Peyer's patch (tissue), 4 donors: ENCODE results near the gene PSEN1.

ENCODE experiments used
- POLR2A ChIP-seq, 2 donors: fragments of 450-650 bp; IDR thresholded peaks; one replicate each; pipeline ENCODE4 v1.5.1; 2017; ENCODE audit warnings: antibody characterized with exemption in 2 of 2, mild to moderate bottlenecking in 2 of 2, moderate library complexity in 2 of 2
- TF ChIP-seq, protein P1 (sequence below), 6 experiments: fragments of 450-650 bp in 4 of 6; fragments of 200-600 bp in 2 of 6; sonication (generic) in 1 of 6; IDR thresholded peaks; one replicate each; pipeline ENCODE4 v1.5.1; 2017 to 2019; ENCODE audit warnings: antibody characterized with exemption in 6 of 6, mild to moderate bottlenecking in 3 of 6, moderate library complexity in 1 of 6

DNA sequence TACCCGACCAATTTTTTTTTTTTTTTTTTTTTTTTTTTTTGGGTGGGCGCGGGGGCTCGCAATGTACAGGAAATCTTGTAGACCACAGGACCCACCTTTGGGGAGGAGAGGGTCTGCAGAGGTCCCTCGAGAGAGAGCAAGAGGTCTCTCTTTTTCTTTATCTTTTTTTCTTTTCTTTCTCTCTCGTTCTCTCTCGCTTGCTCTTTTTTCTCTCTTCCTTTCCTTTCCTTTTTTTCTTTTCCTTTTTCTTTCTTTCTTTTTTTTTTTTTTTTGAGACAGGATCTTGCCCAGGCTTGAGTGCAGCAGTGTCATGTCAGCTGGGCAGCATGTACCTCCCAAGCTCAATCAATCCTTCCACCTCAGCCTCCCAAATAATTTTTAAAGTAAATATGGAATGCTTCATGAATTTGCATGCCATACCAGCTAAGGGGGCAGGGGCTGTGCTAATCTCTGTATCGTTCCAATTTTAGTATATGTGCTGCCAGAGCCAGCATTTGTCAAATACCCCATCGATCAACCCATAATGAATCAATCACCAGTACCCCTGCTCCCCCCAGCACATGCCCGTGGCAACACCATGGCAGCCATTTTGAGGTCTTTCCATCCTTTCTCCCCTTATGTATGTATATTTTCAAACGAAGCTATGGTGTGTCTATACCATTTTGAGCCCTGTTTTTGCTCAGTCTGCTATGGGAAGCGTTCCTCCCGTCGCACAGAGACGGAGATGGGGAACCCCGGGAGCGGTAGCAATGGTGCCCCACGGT lies 110.3 kb downstream of the PSEN1 start:
- TF ChIP-seq, protein P1, sequence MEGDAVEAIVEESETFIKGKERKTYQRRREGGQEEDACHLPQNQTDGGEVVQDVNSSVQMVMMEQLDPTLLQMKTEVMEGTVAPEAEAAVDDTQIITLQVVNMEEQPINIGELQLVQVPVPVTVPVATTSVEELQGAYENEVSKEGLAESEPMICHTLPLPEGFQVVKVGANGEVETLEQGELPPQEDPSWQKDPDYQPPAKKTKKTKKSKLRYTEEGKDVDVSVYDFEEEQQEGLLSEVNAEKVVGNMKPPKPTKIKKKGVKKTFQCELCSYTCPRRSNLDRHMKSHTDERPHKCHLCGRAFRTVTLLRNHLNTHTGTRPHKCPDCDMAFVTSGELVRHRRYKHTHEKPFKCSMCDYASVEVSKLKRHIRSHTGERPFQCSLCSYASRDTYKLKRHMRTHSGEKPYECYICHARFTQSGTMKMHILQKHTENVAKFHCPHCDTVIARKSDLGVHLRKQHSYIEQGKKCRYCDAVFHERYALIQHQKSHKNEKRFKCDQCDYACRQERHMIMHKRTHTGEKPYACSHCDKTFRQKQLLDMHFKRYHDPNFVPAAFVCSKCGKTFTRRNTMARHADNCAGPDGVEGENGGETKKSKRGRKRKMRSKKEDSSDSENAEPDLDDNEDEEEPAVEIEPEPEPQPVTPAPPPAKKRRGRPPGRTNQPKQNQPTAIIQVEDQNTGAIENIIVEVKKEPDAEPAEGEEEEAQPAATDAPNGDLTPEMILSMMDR (IDR thresholded peaks at IDR 0.05), result no peak
- TF ChIP-seq POLR2A (IDR thresholded peaks at IDR 0.05), result no peak
